GM21786 (cell line): Measurements from ENCODE around the gene PTPN14.

Experiments used
- ATAC-seq: cut with Tn5 transposase; IDR thresholded peaks from one replicate; pipeline ENCODE4 v1.9.1; 2021; ENCODE audit not compliant: unreplicated experiment

Gene PTPN14

DNA sequence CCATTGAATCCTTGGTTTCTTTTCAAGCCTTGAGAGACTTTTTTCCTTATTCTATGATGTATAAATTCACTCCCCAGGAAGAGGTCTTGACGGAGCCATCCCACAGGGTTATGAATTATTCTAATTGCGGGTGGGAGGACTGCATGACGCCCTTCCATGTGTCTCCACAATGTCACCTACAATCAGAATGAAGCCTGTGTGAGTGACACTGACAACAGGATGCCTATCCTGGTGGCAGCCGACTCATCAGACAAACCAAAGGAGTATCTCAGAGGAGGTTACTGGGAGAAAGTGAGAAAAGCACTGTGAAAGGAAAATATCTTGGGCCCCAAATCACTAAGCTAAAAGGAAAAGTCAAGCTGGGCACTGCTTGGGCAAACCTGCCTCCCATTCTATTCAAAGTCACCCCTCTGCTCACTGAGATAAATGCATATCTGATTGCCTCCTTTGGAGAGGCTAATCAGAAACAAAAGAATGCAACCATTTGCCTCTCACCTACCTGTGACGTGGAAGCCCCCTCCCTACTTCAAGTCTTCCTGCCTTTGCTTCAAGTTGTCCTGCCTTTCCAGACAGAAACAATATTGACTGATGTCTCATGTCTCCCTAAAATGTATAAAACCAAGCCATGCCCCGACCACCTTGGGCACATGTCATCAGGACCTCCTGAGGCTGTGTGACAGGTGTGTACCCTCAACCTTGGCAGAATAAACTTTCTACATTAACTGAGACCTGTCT is 172.0 kb downstream of the PTPN14 start:
- no peak for ATAC-seq

DNA sequence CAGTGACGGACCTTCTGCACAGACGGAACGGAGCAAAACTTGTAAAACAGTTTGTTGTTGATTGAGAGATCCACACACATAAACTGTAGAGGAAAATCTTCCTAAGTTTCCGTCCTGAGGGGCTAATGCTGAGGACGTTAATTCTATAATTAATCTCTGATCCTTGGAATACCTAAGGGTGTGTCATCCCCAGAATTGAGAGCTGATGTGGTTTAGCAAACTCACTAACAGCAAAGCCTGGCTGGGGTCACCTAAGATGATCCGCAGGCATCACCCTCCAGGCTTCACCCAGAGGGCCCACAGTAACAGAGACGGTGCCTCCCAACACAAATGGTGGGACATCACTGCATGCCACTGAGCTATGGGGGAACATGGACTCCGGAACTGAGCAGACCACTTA is 172.9 kb downstream of the PTPN14 start:
- ATAC-seq, result no peak

DNA sequence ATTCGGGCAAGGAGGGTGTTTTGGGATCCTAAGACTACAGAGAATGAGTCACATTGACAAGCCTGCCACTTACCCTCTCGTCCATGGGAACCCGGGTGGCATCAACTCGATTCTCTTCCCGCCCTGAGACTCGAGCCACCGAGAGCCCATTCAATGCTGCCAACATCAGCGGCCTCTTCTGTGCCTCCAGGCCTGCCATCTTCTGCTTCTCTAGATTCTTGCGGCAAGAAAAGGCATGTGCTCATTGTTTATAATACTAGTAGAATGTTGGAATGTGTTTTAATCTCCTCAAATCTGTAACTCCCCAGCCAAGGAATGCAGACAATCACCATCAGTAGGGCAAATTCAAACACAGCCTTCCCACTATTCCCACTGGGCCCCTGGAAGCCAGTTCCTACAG is 173.5 kb downstream of the PTPN14 start:
- no peak for ATAC-seq

DNA sequence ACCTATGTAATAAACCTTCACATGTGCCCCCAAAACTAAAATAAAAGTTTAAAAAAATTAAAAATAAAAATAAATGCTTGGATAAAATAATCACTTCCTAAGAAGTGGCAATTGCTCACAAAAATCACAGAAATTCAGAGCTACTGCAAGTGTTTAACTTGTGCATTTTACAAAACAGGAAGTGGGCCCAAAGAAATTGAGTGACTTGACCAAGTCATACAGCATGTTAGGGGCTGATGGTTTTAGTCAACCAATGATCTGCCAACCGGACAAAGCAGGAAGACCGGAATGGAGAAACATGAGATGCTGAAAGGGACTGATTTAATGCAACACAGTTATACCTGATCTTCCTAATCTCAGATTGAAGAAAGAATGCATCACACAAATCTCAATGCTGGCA is 173.9 kb downstream of the PTPN14 start:
- no peak for ATAC-seq

DNA sequence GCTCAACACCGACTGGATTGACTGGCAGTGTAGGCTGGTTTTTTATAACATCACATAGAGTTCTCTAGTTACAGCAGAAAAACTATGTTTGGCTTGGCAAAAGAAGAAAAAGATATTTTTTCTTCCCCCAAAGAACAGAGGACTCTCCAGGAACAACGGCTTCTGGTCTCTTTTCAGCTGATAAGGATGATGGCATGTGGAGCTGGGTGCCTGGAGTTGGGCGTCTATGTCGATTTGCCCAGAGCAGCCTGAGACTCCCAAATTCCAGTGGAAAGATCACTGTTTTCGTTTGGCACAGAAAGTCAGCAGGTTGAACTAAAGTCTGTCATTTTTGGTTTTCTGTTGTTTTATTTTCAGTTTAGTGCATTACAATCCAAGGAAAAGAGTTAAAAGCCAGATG is 179.3 kb downstream of the PTPN14 start:
- no peak for ATAC-seq

DNA sequence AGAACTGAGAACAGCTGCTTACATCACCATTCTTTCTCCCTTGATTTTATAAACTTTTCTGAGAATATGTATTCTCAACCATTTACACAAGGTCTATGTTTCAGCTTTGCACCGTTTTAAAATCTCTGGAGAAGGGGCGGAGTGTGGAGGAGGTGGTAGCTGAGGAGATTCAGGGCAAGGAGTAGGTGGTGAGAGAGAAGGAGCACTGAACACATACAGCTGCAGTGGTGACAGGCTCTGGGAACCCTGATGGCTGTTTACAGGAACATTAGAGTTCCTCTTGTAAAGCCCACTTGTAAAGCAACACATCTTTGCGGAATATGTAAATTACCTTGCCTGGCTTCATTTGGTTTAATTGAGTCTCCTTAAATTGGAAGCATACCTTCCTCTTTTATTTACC is 180.8 kb downstream of the PTPN14 start:
- ATAC-seq, result no peak

DNA sequence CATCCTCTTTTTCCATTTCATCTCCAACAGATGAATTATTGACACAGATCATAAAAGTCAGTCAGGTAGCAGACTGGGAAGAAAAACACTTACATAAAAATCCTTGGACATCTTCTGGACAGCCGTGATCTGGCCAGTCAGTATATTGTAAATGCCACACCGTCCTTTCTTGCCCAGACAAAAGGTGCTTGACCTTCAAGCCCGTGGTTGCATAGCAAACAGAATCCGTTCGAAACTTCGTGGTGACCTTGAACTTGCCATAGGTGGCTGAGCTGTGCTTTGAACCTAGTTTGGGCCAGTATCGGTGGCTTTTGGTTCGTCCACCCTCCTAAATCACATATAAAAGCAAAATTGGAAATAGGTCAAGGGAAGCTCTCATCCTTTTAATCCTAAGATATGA is 182.0 kb downstream of the PTPN14 start:
- ATAC-seq, result no peak

DNA sequence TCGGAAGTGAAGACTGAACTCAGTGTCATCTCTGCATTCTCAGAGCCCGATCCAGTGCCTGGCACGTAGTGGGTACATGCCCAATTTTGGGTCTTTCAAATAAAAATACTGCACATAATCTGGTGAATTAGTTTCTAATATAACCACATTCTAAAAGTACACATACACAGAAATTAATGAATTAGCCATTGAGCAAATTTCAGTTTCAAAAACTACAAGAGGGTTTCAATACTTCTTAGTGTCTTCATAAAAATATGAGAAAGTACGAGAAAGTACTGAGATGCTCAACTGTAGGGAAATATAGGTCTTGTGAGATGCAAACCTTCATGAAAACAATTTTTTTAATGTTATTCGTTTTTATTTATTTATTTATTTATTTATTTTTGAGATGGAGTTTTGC is 183.6 kb downstream of the PTPN14 start:
- no peak for ATAC-seq

DNA sequence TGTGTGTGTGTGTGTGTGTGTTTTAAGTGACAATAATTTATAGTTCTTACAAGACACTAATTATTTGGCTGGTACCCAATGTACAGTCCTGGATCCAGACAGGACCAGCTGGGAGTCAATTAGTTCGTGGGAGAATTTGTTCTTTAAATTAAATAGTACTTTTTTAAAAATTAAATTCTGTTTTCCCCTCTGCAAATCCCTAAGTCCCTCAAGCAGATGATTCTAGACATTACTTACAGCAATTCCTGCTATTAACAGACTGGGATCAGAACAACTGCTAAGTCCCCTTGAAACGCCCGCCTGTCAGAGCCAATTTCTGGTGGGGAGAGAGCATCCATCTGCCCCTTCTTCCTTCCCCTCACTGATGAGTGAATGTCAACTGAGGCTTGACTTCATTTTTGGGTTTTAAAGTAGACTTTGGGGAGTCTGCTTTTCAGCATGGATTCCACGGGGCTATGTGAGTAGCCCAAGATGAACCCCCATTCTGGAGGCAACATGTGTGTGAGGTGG is 186.6 kb downstream of the PTPN14 start:
- no peak for ATAC-seq

DNA sequence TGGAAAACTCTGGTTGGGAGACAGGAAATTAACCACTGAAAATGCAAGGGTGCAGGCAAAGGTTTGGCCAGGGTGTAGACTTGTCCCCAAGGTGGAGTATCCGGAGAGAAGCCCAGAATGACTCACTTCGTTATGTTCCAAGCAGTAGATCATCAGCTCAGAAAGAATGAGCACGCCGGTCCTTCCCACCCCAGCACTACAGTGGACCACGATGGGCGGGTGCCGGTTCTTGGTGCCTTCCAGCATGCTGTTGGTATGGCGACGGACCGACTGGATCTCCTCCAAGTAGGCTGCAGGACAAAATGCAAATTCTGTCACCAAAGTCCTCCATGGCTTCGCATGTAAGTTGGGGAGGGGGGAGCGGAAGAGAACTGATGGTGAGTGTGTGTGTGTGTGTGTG is 187.0 kb downstream of the PTPN14 start:
- ATAC-seq, result no peak

DNA sequence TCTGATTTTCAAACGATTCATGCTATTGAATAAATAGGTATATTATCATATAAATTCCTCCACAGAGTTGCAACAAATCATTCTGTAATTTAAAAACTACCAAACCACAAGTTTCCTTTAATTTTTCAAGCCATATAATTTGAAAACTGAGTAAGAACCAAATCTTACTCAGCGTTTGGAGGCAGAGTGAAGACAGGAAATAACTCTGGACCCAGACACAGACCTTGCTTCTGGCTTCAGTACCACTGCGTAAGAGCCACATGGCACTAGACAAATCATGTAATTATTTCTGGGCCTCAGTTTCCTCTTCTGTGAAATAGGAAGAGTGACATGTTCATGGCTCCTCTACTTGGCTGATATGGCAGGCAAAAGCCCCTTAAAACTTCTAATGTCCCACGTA is 188.0 kb downstream of the PTPN14 start:
- no peak for ATAC-seq

DNA sequence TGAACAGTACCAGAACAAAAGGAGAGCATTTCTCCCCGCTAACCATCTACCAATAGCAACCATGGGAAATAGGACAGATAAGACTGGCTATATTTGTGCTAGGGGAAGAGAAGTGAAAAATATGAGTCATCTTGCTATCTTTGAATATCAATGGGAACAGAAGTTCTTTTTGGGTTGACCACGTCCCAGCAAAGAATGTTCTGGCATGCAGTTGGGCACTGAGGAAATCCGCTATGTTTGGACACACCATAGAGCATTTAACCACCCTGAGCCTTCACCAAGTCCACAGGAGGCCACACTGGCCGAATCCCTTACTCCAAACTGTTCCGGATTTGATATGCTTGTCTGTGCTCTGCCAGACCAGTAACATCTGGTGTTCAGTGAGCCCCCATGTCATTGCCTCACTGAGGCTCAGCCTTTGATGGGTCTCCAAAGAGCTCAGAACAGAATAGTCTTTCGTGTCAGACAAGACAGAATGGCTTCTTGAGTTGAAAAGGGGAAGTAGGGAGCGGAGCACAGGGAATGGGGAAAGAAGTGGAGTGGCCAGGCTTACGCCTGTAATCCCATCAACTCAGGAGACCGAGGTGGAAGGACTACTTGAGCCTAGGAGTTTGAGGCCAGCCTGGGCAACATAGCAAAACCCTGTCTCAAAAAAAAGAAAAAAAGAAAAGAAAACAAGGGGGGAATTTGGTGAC is 189.1 kb downstream of the PTPN14 start:
- no peak for ATAC-seq

DNA sequence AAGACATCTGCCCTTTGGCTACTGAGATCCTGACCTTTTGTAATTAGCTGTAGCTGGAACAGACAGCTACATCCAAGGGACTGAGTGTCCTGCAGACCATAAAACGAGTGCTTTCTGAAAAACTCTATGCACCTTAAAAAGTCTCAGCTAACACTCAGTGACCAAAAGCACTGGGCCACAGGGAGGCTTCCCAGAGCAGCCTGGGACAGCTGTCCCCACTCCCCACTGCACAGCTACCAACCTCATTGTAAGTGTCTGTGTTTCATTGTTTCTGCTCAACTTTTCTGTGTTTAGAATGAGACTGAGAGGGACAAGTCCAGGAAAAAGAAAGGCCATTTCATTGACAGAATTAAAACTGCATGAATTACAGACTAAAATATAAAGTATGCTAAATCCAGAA is 189.8 kb downstream of the PTPN14 start:
- no peak for ATAC-seq

DNA sequence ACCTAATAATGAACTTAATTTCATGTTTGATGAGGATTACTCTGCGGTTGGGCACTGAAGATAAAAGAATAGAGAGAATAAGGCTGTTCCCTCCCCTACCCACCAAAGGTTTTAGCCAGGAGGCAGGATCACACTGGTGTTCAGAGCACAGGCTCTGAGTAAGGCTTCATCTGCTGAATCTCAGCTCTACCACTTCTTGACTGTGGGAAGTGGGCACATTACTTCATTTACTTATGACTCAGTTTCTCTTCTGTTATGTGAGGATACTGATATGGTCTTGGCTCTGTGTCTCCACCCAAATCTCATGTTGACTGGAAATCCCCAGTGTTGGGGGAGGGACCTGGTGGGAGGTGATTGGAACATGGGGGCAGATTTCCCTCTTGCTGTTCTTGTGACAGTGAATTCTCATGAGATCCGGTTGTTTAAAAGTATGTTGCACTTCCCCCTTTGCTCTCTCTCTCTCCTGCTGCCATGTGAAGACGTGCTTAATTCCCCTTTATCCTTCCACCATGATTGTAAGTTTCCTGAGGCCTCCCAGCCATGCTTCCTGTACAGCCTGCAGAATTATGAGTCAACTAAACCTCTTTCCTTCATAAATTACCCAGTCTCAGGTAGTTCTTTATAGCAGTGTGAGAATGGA is 190.8 kb downstream of the PTPN14 start:
- no peak for ATAC-seq

DNA sequence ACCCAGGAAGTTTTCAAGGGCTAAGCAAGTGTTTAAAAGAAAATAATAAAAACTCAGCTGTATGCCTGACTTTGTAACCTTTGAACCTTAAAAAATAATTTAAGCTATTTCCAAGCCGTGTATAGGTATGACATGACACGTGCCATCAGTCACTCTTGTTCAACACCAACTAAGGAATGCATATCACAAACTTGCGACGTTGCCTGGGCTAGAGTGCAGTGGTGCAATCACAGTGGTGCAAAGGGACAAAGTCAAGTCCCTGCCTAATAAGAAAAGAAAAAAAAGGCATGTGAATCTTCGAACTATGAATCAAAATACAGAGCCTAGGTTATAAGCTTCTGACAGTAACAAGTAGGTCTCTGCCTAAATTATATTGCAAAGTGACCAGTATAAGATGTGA is 191.3 kb downstream of the PTPN14 start:
- no peak for ATAC-seq

DNA sequence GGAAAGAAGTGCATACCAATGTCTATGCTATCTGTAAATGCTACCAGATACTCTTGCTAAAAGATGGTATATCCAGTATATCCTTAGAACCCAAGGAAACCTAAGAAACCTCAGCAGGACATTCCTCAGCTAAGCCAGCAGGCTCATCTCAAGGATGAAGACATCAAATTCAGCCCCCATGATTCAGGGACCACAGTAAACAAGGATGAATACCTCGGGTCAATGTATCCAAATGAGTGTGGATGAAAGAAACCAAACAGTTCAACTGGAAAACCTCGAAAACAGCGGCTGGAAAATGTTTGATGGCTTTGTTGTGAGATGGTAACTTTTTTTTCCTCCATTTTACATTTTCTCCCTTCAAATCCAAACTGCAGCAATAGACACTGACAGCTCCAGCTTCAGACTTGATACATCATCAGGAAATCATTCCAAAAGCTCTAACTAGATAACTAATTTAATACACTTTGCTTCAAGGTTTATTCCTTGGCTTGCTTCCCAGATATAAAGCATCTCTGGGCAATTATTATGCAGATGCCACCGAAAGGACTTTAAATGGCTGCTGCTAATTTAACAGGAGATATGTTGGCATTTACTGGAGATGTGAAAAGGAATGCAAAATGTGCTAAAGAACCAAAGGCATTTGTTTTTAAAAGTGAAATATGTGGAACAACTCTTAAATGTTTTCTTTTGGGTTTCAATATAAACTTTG is 196.8 kb downstream of the PTPN14 start:
- ATAC-seq, result no peak

DNA sequence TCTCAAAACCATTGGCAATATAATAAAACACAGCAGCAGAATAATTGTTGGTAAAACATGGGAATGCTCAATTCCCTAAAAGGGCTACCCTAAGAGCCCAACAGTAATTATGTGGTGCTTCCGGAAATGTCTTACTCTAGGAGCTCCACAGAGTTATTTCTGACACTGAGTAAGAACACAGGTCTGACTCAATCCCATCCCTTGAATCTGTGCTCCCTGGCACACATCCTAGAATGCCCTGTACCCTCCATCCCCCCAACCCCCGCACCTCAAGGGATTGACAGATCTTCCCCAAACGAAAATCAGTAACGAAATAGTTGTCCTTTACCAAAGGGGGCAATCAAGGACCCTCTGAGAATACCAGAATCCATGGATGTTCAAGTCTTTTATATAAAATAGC is 198.6 kb downstream of the PTPN14 start:
- ATAC-seq, result no peak

DNA sequence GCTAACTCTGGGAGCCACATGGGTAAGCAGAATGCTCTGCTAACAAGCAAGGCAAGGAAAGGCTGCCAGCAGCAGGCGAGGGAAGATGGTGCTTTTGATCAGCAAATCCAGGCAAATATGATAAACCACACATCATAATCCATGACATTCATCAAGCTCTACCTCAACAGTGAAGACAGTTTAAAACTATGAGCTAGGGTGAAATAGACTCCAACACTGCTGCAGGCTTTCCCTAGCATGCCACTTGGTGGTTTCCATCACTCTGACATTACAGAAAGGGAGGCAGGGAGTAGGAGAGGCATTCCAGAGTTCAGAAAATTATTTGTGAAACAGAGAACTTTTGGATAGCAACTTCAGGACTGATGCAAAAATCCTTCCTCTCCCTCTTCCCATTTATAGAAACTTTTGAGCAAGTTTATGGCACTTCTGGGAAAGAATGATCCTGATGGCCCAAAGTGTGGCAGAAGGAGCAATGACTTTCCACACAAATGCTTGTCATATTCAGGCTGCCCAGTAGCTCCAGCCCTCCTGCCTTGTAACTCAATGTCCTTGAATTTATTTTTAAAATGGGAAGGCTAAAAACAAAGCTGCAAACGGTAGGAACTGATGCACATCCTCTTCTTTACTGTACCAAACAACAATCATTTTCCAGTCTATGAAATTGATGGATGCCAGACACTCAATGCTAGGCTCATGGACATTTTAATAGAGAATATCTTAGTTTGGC is 199.7 kb downstream of the PTPN14 start:
- no peak for ATAC-seq

DNA sequence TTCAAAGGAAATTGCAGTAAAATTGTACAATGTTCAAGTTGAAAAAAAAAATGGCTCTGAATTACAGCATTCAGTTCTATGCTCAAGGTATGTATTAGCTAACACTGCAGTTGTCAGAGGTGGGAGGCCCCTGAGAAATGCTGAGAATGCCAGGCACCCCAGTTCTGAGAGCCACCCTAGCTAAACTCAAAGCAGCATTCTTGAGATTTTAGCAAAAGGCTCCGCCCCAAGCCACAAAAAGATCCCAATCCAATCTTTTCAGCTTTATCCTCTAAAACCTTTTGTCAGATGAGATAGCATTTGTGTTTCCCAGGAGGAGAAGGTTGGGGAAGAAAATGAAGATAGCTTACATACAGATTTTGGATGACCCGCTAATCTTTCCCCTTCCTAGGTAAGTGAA is 201.6 kb downstream of the PTPN14 start:
- no peak for ATAC-seq

DNA sequence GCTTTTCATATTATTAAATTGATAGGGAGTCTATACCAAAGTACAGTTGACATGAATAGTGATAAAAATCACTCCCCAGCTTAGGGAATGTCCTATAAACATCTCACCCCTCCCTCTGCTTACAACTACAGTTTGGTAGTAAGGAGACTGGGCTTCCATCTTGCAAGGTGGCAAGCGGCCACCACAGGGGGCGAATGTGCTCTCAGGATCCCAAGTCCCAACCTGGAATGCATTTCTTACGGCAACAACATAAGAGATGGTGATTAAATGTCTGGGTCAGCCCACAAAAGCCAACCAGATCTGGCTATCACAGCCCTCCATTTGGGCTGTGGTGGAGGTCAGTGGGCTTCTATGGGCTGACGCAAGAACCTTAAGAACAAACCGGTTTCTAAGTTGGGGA is 202.4 kb downstream of the PTPN14 start:
- no peak for ATAC-seq

DNA sequence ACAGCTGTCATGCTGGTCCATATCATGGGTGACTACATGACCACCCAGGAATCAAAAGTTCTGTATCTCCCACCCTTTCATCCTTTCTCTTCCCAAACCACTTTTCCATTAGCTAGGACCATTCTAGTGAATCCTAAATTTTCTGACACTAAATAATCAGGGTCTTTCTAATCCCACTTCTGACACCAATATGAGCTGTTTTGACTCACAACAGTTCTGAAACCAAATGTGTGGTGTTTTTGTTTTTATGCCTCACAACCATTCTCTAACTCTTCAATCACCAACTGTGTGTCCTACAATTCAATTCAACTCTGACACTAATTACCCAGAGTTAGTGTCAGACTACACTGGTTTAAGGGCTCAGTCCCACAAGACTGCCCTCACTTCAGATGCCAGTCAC is 206.5 kb downstream of the PTPN14 start:
- ATAC-seq, result no peak
